Stimulated activated CD8-positive, alpha-beta memory T cell treated with anti-CD3 and anti-CD28 coated beads, Interleukin-4, amount 100 ng/mL, for 24 hours (primary cell): ENCODE results near the gene RIN1.
"Not testable (repeated sequence)": the region's sequence is repeated elsewhere in the genome, so short reads cannot be mapped to it uniquely, and the experiment has no call there.

ENCODE experiments used
- DNase-seq: peaks from one replicate; pipeline ENCODE4 v3.0.0-alpha.2; 2020; ENCODE audit warnings: low read depth

The RIN1 gene

GRCh38 chr11:66336234-66337102 is at the start of gene RIN1:
TSS of gene RIN1 (minus strand) at chr11:66336434. CDS start at chr11:66336402, 32 bp downstream.
- DNase-seq = peak; percentile 55

- DNase-seq = not testable (repeated sequence)
These were observed 48.1 kb upstream of the RIN1 start for GRCh38 chr11:66384316-66384715.

- DNase-seq = not testable (repeated sequence)
These were observed 44.0 kb upstream of the RIN1 start for GRCh38 chr11:66380264-66380663.

- DNase-seq = not testable (repeated sequence)
These were observed 37.6 kb upstream of the RIN1 start for GRCh38 chr11:66373690-66374287.

GRCh38 chr11:66373265-66373664 is 37.0 kb upstream of the RIN1 start:
- no peak for DNase-seq

- peak; percentile 71 for DNase-seq
These were observed 35.6 kb upstream of the RIN1 start, which contains the start of gene SLC29A2 for GRCh38 chr11:66371627-66372415. TSS of gene SLC29A2 (minus strand) at chr11:66371760. CDS start at chr11:66371591, 169 bp downstream.

- DNase-seq = no peak
These were observed 33.0 kb upstream of the RIN1 start for GRCh38 chr11:66369073-66369894.

GRCh38 chr11:66368484-66368883 is 32.2 kb upstream of the RIN1 start:
- DNase-seq = no peak

GRCh38 chr11:66367561-66368312 is 31.5 kb upstream of the RIN1 start:
- DNase-seq = no peak

GRCh38 chr11:66366844-66367477 is 30.7 kb upstream of the RIN1 start:
- no peak for DNase-seq

- no peak for DNase-seq
These were observed 29.7 kb upstream of the RIN1 start for GRCh38 chr11:66365711-66366619.

GRCh38 chr11:66365166-66365565 is 28.9 kb upstream of the RIN1 start:
- no peak for DNase-seq

- peak; percentile 61 for DNase-seq
These were observed 27.7 kb upstream of the RIN1 start for GRCh38 chr11:66363805-66364535.

- no peak for DNase-seq
These were observed 27.0 kb upstream of the RIN1 start for GRCh38 chr11:66363187-66363601.

- no peak for DNase-seq
These were observed 26.4 kb upstream of the RIN1 start for GRCh38 chr11:66362481-66363147.

GRCh38 chr11:66361502-66361941 is 25.3 kb upstream of the RIN1 start:
- no peak for DNase-seq

GRCh38 chr11:66360406-66361073 is 24.3 kb upstream of the RIN1 start:
- DNase-seq = no peak
